GM23338 (cell line): ENCODE results near the gene HOXA3.
A peak's percentile ranks its signal among the peaks of the same experiment; 100 is the strongest.

Experiments used
- CREB1 ChIP-seq: fragments of 250-450 bp; sonication (Bioruptor Pico); IDR thresholded peaks from 2 replicates; pipeline ENCODE4 v1.5.0; 2020; ENCODE audit warnings: low read depth, mild to moderate bottlenecking, moderate library complexity
- EZH2 ChIP-seq: fragments of 200-600 bp; sonication (generic); IDR thresholded peaks from one replicate; pipeline ENCODE4 v1.8.0; 2017; ENCODE audit warnings: antibody characterized with exemption, mild to moderate bottlenecking, low read depth; ENCODE audit not compliant: unreplicated experiment
- EZH2phosphoT487 ChIP-seq: fragments of 200-600 bp; sonication (generic); IDR thresholded peaks from one replicate; pipeline ENCODE4 v1.8.1; 2018; ENCODE audit warnings: antibody characterized with exemption; ENCODE audit not compliant: unreplicated experiment
- NANOG ChIP-seq: IDR thresholded peaks from 2 replicates; pipeline ENCODE4 v1.6.1; 2016; ENCODE audit warnings: antibody characterized with exemption, borderline replicate concordance
- POLR2AphosphoS5 ChIP-seq: IDR thresholded peaks from 2 replicates; pipeline ENCODE4 v1.6.1; 2016; ENCODE audit warnings: antibody characterized with exemption, low read depth
- ZNF114 ChIP-seq: fragments of 250-450 bp; sonication (Bioruptor Pico); IDR thresholded peaks from 2 replicates; pipeline ENCODE4 v1.5.0; 2020; ENCODE audit warnings: mild to moderate bottlenecking, moderate library complexity
- ZNF331 ChIP-seq: fragments of 250-450 bp; sonication (Bioruptor Pico); IDR thresholded peaks from 2 replicates; pipeline ENCODE4 v1.5.0; 2020; ENCODE audit warnings: low read depth, mild to moderate bottlenecking, moderate library complexity
- TF ChIP-seq, protein P1 (sequence below), 2 experiments: fragments of 200-600 bp in 1 of 2; sonication (generic) in 1 of 2; conservative IDR thresholded peaks; 2 replicates each; pipeline versions ENCODE4 v1.5.1 to v1.6.1; 2016 to 2017; ENCODE audit warnings: antibody characterized with exemption in 2 of 2, low read depth in 2 of 2, mild to moderate bottlenecking in 2 of 2, moderate library complexity in 1 of 2

DNA sequence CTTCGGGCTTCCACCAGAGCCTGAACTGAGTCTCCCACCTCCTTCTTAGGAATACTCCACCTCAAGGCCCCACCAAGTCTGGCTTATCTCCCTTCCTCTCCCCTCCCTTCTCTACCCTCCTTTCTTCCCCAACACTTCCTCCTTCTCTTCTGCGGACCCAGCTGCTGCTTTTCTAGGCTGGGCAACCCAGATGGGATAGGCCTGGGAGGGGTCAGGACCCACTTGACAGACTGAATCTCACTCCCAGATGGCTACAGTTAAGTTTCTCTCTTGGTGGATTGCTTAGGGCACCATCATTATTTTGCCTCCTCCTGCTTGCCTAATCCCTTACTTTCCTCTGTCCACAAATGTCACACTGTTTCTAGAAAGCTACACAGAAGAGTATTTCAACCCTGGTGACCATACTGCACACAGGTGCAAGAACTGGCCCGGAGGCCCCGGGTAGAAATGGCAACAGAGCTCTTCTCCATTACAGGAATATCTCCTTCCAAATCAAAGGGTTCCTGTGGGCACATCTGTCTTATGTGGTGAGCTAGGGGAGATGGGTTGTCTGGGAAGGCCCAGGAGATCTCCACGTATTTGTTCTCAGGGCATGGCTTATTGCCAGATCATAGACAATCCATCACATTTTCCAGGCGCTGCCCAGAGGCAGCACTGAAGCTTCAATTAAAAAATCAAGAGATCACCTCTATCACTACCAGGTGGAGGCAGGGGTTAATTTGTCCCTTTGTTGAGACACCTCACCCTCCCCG is 37.8 kb upstream of the HOXA3 start:
- TF ChIP-seq, protein P1, sequence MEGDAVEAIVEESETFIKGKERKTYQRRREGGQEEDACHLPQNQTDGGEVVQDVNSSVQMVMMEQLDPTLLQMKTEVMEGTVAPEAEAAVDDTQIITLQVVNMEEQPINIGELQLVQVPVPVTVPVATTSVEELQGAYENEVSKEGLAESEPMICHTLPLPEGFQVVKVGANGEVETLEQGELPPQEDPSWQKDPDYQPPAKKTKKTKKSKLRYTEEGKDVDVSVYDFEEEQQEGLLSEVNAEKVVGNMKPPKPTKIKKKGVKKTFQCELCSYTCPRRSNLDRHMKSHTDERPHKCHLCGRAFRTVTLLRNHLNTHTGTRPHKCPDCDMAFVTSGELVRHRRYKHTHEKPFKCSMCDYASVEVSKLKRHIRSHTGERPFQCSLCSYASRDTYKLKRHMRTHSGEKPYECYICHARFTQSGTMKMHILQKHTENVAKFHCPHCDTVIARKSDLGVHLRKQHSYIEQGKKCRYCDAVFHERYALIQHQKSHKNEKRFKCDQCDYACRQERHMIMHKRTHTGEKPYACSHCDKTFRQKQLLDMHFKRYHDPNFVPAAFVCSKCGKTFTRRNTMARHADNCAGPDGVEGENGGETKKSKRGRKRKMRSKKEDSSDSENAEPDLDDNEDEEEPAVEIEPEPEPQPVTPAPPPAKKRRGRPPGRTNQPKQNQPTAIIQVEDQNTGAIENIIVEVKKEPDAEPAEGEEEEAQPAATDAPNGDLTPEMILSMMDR (conservative IDR thresholded peaks at IDR 0.05; ENCODE audit: low read depth in 2 of 2): no peak
- TF ChIP-seq POLR2AphosphoS5: no peak
- TF ChIP-seq CREB1: no peak
- TF ChIP-seq NANOG: no peak
- peak; percentile 6 for TF ChIP-seq EZH2
- no peak for TF ChIP-seq ZNF114
- no peak for TF ChIP-seq EZH2phosphoT487
- no peak for TF ChIP-seq ZNF331
